Fibroblast of the aortic adventitia (primary cell): ENCODE results near the gene ZNF101. TPM values are rescaled to one million over a fixed set of nuclear protein-coding genes. Genes with fewer than 3 reads are reported as not detected.

Experiments
- DNase-seq: peaks from one replicate; pipeline ENCODE4 v3.0.0-alpha.2; 2010; ENCODE audit warnings: low read depth
- H3K4me3 ChIP-seq: 2 replicates; pipeline ENCODE4 v1.5.1; 2011; ENCODE audit warnings: low read depth, mild to moderate bottlenecking, control low read depth, low read length, moderate library complexity
- total RNA-seq: library from RNA; depleted of rRNA; stranded (reverse); fragments of >200 nt; gene quantifications from 2 replicates; pipeline ENCODE4 v1.2.3, GENCODE V29; 2012; ENCODE audit warnings: low replicate concordance
- TF ChIP-seq, protein P1 (sequence below): IDR thresholded peaks from 2 replicates; pipeline ENCODE4 v1.5.1; 2011; ENCODE audit warnings: mild to moderate bottlenecking, low read length, control low read depth, inconsistent platforms; ENCODE audit not compliant: insufficient read depth

Gene ZNF101
- total RNA-seq, 1 donor = 6.8 TPM

DNA sequence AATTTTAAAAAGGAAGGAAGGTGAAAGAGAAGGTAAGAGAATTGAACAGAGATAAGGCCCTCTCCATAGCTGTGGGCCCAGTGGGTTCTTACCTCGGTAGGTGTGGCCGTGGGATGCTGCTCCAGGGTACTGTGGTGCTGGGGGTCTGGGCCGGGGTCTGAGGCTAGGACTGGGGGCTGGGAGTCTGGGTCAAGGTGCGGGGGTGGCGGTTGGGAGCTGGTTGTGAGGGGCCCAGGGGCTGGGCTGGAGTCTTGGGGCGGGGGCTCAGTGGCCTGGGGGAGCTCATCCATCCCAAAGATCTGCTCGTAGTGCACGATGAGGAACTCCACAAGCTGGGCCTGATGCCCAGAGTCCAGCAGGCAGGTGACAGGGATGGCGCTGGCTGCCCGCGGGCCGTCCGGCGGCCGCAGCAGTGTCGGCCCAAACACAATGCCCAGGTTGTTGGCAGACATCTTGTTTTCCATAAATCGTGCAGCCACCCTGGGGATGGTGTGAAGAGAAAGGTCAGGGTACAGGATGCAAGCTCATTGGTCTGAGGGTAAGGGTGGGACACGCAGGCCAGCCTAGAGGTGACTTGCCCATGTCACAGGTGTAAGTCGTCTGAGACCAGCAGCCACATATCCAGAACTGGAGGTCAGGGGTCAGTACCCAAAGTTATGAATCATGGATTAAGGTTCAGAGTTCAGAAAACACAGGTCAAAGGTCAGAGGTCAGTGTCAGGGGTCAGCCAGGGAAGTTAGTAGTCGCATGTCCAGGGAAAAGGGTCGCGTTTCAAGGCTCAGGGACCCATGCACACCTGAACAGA, 34.7 kb upstream of the ZNF101 start:
- TF ChIP-seq, protein P1, sequence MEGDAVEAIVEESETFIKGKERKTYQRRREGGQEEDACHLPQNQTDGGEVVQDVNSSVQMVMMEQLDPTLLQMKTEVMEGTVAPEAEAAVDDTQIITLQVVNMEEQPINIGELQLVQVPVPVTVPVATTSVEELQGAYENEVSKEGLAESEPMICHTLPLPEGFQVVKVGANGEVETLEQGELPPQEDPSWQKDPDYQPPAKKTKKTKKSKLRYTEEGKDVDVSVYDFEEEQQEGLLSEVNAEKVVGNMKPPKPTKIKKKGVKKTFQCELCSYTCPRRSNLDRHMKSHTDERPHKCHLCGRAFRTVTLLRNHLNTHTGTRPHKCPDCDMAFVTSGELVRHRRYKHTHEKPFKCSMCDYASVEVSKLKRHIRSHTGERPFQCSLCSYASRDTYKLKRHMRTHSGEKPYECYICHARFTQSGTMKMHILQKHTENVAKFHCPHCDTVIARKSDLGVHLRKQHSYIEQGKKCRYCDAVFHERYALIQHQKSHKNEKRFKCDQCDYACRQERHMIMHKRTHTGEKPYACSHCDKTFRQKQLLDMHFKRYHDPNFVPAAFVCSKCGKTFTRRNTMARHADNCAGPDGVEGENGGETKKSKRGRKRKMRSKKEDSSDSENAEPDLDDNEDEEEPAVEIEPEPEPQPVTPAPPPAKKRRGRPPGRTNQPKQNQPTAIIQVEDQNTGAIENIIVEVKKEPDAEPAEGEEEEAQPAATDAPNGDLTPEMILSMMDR = no peak
- no peak overlapping the region for H3K4me3 ChIP-seq
- DNase-seq = no peak

DNA sequence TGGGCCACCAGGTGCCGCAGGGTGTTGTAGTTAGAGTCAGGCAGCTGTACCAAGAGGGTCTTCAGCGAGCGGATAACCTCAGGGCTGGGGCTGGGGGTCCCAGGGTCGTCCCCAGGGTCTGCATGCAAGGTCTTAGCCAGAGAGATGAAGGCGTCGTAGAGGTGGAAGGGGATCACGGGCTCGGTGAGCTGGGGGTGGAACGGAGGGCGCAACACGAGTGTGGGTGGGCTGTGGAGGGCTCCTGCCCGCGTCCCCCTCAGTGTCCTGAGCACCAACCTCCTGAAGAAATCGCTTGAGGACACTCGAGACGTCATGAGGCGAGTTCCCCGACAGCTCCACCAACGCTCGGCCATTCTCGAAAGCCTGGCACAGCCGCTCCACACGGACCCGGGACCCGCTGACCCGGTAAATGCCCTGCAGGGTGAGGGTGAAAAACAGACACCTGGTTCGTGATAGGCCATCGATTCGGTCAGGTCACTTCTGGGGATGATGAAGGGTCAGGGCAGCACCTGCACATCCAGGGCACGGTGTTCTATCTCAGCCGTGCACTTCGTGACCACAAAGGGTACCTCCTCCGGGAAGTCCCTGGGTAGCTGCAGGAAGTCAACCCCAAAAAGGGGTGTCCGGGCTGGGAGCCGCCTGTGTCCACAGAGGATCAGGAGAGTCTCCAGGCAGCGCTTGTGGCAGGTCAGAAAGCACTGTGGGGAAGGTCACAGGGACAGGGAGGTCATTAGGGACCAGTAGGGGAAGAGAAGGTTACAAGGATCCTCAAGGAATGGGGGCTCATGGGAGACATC, 33.9 kb upstream of the ZNF101 start:
- H3K4me3 ChIP-seq = no peak overlapping the region
- TF ChIP-seq, protein P1 = no peak
- DNase-seq = no peak

DNA sequence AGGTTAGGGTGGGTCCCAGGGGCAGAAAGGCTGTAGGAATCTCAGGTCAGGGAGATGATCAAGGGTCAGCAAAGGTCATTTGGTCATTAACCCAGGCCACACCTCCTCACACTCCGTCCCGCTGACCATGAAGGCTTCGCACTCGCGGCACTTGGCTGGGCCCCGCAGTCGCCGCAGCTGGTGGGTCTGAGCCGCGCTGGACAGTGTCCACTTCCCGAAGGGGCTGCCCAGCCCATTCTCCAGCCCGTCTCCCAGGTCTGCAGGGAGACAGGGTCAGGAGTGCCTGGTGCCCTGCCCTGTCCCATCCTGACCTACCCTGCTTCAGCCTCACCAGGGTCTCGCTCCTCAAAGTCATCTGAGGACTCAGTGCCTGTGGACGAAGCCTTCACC, 33.3 kb upstream of the ZNF101 start:
- TF ChIP-seq, protein P1 = no peak

DNA sequence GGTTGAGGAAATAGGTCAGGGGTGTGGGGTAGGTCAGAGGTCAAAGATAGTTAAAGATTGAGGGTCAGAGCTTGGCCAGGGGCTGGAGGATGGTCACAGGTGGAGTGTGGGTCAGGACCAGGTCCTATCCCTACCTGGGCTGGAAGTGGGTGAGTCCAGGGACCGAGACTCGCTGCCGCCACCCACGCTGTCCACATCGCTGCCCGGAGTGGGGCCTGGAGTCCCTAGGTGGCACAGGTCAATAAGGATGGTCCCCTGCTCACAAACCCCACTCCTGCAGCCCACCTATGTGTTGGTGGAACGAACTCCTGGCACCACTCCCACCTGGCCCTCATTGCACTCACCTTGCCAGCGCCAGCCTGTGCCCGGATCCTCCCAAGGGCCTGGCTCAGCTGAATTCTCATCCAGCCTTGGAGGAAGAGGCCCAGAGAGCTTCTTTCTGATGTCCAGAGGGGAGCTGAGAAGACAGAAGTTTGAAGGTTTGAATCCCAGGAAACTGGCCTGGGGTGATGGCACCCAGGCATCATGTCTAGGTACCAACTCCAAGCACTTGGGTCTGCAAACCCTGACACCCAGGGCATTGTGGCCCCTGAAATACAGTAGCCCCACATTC, 32.0 kb upstream of the ZNF101 start:
- H3K4me3 ChIP-seq = no peak overlapping the region
- TF ChIP-seq, protein P1 = no peak
- no peak for DNase-seq

More for the DNA sequence above, 33.3 kb upstream of the ZNF101 start:
- no peak for DNase-seq
- no peak overlapping the region for H3K4me3 ChIP-seq

DNA sequence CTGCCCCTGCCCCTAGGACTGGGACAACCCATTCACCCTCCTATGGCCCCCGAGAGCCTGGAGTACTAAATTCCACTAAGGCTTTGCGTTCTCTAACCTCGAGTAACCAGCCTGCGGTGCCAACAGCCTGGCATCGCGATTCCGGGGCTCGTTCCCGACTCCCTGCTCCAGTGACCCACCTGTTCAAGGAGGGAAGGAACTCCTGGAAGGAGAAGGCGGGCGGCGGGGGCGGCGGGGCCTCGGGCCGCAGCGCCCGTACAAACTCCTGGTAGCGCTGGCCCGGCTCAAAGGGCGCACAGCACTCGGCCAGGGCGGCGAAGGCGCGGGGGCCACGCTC, 31.5 kb upstream of the ZNF101 start:
- TF ChIP-seq, protein P1 = no peak
- H3K4me3 ChIP-seq = no peak overlapping the region
- DNase-seq = no peak

DNA sequence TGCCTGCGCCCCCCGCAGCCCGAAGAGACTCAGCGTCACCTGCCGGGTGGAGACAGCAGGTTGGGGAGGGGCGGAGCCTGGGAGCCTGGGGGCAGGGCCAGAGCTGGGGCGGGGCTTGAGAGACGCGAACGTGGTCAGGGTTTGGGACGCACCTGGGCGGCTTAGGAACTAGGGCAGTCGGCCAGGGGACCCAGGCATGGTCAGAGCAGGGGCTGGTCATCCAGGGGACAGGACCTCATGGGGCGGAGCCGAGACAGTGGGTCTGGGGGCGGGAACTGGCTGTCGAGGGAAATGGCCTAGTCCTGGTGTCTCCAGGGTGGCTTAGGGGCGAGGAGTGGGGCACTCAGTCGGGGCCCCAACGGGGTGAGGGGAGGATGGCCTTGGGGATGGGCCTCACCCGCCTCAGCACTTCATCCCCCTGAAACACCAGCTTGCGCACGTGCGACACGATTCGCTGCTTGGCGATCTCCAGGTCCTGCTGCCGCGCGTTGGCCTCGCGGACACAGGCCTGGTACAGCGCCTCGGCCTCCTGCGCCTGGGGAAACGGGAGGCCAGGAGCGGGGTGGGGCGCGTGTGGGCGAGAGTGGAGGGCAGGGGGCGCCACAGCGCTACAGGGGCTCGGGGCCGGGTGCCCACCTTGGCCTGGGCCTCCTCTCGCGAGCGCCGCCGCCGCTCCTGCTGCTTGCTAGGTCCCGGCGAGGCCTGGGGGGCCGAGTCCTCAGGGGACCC, 31.0 kb upstream of the ZNF101 start:
- DNase-seq = no peak
- H3K4me3 ChIP-seq = no peak overlapping the region
- TF ChIP-seq, protein P1 = no peak
